CD4-positive, alpha-beta T cell treated with Interleukin-6 at 100 ng/mL for 8 hours (primary cell): ENCODE measurements around the gene CRYBG2.
"Not testable (repeated sequence)": the region's sequence is repeated elsewhere in the genome, so short reads cannot be mapped to it uniquely, and the experiment has no call there.

Source experiments
- DNase-seq: peaks from one replicate; pipeline ENCODE4 v3.0.0-alpha.2; 2020; ENCODE audit warnings: mixed read lengths, low spot score

The CRYBG2 gene

DNA sequence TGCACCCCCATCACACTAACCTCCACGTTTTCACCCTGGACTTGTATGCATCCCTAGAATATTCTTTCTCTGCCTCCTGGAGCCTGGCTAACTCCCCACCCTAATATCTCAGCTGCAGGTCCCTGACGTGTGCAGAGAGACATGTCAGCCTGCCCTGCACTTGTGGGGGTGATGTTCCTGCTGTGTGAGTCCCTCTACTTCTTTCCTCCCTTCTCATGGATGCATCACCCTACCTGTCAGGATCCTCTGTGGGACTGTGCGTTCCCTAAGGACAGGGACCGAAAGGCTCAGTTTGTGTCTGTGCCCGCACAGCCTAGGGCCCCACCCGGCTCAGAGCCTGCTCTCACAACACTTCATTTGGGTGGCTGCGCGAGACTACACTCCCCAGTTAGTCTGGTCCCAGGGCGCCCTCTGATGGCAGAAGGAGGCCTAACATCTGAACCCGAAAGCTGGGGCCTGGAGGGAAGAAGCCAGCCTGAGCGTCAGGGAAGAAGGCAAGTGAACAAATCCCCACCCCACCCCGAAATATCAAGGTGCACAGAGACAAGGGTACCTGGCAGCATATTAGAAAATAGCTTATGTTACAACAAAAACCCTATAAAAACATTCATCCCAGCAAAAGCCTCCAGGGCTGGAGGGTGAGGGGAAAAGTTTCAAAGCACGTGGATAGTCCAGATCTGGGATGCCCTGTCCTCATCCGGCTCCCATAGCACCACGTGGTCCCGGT is 32.5 kb downstream of the CRYBG2 start:
- DNase-seq: peak; percentile 91

DNA sequence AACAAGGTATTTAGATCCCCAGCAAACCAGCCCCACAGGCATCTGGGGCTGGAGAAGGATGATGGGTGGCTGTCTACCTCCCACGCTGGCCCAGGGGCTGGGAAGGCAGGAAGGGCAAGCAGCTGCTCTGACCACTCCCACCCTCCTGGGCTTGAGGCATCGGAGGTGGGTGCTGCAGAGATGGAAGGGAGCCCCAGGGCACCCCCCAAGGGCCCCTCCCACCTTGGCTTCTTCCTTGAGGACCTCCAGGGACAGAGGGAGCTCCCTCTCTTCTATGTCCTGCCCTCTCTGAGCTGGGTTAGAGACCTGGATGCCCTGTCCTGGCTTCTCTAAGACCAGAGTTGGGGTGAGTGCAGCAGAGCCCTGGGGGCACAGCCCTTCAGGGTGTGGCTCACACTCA is 33.0 kb downstream of the CRYBG2 start:
- DNase-seq: no peak

- peak; percentile 21 for DNase-seq
Measured at GRCh38 chr1:26318338-26319064, 35.4 kb downstream of the CRYBG2 start.

- peak; percentile 90 for DNase-seq
Measured at GRCh38 chr1:26317612-26318337, 36.2 kb downstream of the CRYBG2 start, which contains the start of gene CD52. TSS of gene CD52 (plus strand) at chr1:26317958. CDS start at chr1:26318018, 60 bp downstream.

- DNase-seq: no peak
Measured at GRCh38 chr1:26317146-26317545, 36.8 kb downstream of the CRYBG2 start.

- no peak for DNase-seq
Measured at GRCh38 chr1:26315874-26316850, 37.8 kb downstream of the CRYBG2 start.

DNA sequence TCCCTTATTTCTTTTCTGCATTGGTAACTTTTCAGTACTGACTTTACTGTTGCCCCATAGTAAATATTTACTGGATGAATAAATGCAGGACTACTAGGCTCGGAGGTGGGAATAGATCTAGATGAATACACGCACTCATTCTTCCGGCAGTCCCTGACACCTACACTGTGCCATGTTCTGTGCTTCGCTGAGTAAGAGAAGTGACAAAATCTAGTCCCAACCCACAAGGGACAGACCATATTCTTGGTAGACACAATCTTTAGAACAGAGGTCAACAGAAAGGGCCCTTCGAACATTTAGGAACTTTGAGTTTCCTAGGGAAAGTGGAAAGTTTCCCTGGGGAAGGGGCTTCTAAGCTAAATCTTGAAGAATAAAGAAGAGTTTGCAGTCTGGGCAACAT is 39.4 kb downstream of the CRYBG2 start:
- DNase-seq: no peak

DNA sequence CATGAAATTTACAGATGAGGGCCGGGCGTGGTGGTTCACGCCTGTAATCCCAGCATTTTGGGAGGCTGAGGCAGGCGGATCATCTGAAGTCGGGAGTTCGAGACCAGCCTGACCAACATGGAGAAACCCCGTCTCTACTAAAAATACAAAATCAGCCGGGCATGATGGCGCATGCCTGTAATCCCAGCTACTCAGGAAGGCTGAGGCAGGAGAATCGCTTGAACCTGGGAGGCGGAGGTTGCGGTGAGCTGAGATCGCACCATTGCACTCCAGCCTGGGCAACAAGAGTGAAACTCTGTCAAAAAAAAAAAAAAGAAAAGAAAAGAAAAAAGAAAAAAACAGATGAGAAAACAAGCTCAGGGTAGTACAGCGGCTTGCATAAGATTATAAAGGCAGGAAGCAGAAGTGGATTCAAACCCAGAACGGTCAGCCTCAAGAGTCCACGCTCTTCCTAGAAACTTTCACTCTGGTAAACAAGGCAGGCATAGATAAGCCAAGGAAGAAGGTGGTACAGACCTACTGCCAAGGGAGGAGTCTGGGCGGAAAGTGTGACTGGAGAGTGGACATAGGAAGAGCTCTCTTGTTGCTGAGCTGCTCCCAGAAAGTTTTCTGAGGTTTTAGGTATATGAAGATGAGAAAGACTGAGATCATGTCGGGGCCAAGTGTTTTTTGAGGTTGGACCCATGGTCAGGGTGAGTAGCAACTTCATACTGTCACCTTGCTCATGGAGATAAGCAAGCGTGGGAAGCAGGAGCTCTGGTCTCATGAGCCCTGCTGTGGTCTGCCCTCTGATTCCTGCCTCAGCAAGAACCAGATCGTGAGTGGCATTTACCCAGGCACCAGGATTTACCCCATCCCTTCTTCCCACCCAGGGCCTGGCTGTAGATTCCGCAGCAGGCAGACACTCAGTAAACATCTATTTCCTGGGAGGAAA is 45.7 kb downstream of the CRYBG2 start:
- not testable (repeated sequence) for DNase-seq

GRCh38 chr1:26307363-26307781 is 46.6 kb downstream of the CRYBG2 start:
- peak; percentile 70 for DNase-seq

- DNase-seq: peak; percentile 94
Measured at GRCh38 chr1:26306290-26307229, 47.4 kb downstream of the CRYBG2 start, which contains the start of gene UBXN11. TSS of gene UBXN11 (minus strand) at chr1:26306636. CDS start at chr1:26302883, 3,753 bp downstream.

GRCh38 chr1:26305667-26306289 is 48.2 kb downstream of the CRYBG2 start:
- DNase-seq: no peak

DNA sequence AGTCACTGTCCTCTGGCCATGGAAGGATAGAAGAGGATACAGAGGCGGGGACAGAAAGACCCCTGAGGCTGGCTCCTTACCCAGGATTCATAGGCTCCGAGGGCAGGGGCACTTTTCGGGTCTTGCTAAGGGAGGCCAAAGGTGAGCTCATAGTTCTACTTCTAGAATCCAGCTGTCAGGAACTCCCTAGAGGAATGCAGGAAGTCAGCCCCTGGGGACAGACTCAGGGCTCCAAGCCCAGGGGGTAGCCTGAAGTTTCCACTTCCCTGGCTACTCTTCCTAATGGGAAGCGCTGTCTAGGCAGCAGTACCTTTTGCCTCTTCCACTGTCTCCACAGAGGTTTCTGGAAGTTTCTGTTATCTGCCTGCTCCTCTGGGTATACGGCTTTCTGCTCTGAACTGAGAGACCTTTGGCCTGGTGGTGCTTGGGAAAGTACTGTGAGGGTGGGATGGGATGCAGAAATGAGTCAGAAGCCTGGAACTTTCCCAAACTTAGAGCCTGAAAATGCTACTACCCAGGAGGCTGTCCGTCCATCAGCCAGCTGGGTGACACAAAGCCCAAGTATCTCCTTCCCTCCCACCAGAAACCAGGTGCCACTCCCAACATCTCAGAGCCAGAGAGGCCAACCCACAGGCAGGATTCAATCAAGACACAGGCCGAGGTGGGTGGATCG is 51.1 kb downstream of the CRYBG2 start:
- no peak for DNase-seq

- no peak for DNase-seq
Measured at GRCh38 chr1:26300578-26301275, 53.2 kb downstream of the CRYBG2 start.

DNA sequence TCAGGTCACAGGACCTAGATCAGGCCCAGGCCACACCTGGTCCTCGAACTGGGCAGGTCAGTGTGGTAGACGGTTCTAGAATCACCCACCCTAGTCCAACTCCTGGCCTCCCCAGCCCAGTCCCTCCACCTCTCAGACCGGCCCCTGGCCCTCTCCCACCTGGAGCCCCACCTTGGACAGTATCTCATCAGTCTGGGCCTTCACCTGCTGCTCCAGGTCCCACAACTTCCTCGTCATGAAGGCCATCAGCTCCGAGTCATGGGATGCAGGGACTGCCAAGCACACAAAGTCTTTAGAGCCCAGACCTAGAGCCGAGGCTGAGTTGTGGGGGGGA is 56.2 kb downstream of the CRYBG2 start:
- DNase-seq: no peak

DNA sequence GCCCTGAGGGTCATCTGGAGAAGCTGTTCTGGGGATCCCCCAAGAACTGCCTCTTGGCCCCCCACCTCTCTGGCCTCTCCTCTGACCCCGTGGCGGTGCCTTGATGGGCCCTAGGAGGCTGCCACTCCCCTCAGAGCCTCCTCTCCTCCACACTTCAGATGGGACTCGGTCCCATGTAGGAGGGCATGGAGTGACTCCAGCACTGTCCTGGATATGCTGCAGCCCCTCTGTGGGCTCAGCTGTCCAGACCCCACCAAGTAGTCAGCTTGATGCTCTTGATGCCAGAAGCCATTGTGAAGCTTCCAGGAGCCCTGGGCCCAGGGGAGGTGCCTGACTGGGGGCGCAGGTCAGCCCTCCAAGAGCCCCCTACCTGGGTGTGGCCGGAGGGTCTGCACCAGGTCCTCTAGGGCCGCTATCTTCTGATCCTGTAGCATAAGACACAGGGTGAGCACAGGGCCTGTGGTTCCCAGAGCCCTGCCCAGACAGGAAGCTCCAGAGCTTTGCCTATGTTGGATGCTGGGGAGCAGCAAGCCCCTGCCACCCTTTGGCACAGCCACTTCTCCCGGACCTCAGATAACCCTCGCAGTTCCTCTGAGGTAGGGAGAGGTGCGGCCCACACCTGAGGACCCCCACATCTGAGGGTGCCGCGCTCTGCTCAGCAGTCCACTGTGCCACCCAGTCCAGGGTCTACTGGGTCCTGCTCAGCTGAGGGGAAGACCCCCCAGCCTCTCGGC is 56.7 kb downstream of the CRYBG2 start:
- no peak for DNase-seq

- DNase-seq: no peak
Measured at GRCh38 chr1:26296340-26297056, 57.4 kb downstream of the CRYBG2 start.
